ENCODE measurements around the gene GPS1. TPM values are rescaled to one million over a fixed set of nuclear protein-coding genes. Genes with fewer than 3 reads are reported as not detected.

Gene GPS1
- 204 and 210 TPM in 2 replicates for total RNA-seq (2014; rRNA removed; shearing (Covaris generic))

GRCh38 chr17:82051776-82052637 is at the start of gene GPS1, which contains the start of gene RFNG:
GPS1 (plus strand) TSS chr17:82051898; CDS start chr17:82051932, 34 bp downstream.
RFNG (minus strand) TSS chr17:82051811; CDS start chr17:82051766, 45 bp downstream.

DNA sequence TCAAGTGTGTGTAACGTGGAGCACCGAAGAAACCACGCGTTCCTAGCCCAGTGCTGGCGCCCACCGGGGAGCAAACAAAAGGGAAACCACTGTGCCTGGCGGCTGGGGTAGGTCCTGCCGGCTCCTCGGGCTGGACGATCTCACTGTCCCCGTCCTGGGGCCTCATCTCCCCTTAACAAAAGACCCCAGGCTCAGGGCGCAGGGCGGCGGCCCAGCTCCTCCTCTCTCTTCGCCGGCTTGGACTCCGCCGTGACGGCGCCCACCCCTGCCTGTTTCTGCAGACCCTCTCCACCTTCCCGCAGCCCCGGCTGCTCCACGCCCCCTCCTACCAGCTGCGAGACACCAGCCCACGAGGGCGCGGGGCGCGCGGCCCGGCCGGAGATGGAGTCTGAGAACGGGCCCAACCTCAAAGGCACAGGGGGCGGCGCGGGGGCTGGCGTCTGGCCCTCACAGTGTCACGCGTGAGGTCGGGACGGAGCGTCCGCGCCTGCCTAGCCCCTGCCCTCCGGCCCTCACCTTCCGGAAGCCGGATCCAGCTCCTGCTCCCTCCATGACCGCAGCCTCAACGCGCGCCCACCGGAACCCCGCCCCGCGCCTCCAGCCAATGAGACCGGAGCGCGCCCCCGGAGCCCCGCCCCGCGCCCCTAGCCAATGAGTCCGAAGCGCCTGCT is 29.3 kb upstream of the GPS1 start, which contains the start of gene CENPX:
TSS of gene CENPX (minus strand) at position 569 of the 671 bp plus-strand sequence. CDS start at position 552, 17 bp downstream.

DNA sequence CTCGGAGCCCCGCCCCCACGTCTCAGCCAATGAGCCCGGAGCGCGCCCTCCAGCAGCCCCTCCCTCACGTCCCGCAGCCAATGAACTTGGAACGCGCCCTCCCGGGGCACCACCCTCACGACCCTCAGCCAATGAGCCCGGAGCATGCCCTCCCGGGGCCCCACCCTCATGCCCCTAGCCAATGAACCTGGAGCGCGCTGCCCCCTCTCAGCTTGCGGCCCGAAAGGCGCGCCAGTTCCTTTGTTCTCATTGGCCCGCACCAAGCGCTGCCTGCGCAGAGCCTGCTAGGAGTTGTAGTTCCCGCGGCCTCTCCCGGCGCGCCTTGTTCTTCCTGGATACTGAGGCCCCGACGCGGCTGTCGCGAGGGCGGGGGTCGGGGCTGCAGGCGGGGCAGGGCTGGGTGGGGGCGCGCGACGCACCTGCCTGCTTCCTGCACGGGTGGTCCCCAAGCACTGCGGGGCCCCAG is 28.7 kb upstream of the GPS1 start, which contains the start of gene LRRC45:
TSS of gene LRRC45 (plus strand) at position 325 of the 466 bp plus-strand sequence. CDS start 339 bp downstream, outside the sequence.

GRCh38 chr17:82031303-82031884 is 20.3 kb upstream of the GPS1 start, which contains the start of gene RAC3:
RAC3 (plus strand) TSS chr17:82031678; CDS start chr17:82031762, 84 bp downstream.

DNA sequence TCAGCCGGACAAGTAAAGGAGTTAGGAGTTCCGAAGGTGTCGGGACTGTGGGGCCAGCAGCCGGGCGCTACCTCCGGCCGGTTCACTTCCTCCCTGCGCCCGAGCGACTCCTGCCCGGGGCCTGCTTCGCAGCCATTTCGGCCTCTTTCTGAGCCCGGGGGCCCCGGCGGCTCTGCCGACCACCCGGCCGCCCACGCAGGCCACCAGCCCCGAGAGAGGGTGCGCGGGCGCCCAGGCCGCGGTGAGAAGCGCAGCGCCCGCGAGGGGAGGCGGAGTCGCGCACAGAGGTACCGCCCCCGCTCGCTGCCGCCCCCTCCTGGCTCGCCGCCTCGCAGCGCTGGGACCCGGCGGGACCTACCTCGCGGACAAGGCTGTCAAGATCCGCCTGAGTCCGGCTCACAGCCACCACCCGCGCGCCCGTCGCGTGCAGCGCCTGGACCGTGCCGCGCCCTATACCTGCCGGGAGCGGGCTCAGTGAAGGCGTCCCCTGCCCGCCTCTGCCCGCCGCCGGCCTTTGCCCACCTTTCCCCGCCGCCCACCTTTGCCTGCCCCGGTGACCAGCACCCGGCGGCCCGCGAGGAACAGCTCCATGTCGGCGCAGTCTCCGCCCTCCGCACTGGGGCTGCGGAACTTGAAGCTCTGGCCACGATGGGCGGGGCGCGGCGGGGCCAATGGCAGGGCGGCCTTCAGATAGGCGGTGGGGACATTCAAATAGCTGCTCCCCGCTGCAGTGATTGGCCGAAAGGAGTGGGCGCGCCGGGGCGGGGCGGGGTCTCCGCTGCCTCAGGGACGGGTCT is 14.4 kb upstream of the GPS1 start, which contains the start of gene DCXR:
TSS of gene DCXR (minus strand) at position 606 of the 797 bp plus-strand sequence. CDS start at position 591, 15 bp downstream.

DNA sequence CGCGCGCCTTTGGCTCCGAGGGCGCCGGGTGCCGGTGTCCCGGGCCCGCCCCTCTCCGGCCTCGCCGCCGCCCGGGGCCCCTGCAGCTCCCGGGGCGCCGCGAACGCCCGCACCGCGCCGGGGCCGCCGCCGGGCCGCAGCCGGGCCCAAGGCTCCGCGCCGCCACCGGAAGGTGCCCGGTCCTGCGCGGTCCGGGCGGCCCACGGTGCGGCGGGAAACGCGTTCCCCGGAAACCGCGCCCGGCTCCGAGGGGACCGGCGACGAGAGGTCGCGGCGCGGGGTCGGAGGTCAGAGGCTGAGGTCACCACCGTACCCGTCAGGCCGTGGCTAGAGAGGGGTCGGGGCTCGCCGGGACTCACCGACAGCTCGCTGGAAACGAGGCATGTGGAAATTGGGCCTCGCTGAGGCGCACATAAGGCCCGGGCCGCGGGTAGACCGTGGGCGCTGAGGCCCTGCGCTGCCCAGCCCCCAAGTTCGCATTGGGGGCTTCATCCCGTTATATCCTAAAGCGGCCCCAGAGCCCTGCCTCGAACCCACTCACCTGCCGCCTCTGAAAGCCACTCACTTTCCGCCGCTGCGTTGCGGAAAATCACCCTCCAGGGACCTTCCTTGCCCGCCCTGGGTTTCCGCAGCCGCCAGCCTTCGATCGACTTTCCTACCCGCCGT is 14.1 kb downstream of the GPS1 start, which contains the start of gene DUS1L:
TSS of gene DUS1L (minus strand) at position 167 of the 666 bp plus-strand sequence. CDS start 745 bp downstream, outside the sequence.

DNA sequence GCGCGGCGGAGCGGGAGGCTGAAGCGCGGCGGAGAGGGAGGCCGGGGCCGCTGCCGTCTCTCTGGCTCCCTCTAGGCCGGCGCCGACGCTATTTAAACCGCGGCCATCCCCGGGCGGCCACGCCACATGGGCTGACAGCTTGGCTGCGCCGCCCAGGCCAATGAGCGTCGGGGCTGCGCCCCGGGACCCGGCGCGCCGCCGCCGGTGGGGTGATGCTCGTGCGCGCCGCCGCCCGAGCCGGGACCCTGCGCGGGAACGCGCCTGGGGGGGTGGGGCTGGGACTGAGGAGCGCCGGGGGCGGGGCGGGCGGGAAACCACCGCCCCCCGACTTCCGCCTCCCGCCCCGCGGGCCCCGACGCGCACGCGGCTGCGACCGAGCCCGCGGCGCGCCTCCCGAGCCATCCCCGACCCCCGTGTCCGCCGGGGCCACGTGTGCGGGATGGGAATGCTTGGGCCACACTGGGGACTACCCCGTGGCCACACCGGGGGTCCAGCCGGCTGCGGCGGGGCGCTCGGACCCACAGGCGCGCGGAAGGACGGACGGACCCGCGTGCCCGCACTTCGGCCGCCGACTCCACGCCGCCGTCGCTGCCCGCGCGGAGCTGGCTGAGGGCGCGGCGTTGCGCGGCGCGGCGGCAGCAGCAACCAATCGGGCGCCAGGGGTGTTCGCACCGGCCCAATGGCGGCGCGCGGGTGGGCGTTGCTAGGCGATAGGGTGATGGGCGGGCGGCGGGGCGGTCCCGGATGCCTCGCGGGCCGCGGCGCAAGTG is 46.7 kb downstream of the GPS1 start, which contains the start of gene FASN:
TSS of gene FASN (minus strand) at position 68 of the 770 bp plus-strand sequence. CDS start 1,791 bp downstream, outside the sequence.

Other genes with a start within 250 kb of the GPS1 start
- not detected in 2 replicates for gene GCGR, start 247.7 kb upstream of the GPS1 start, total RNA-seq (2014; rRNA removed; shearing (Covaris generic))
- gene MCRIP1, start 218.6 kb upstream of the GPS1 start, total RNA-seq (2014; rRNA removed; shearing (Covaris generic)): 73.0 and 96.0 TPM in 2 replicates
- 0.61 TPM in 1 of 2 replicates, not detected in the other for gene PPP1R27, start 216.8 kb upstream of the GPS1 start, total RNA-seq (2014; rRNA removed; shearing (Covaris generic))
- gene P4HB, start 191.4 kb upstream of the GPS1 start, total RNA-seq (2014; rRNA removed; shearing (Covaris generic)): 716 and 811 TPM in 2 replicates
- gene ARHGDIA, start 180.6 kb upstream of the GPS1 start, total RNA-seq (2014; rRNA removed; shearing (Covaris generic)): 229 and 255 TPM in 2 replicates
- gene ALYREF, start 160.3 kb upstream of the GPS1 start, total RNA-seq (2014; rRNA removed; shearing (Covaris generic)): 423 and 436 TPM in 2 replicates
- gene ANAPC11, start 160.2 kb upstream of the GPS1 start, total RNA-seq (2014; rRNA removed; shearing (Covaris generic)): 135 and 136 TPM in 2 replicates
- 0.11 and 0.24 TPM in 2 replicates for gene NPB, start 149.7 kb upstream of the GPS1 start, total RNA-seq (2014; rRNA removed; shearing (Covaris generic))
- gene PCYT2, start 140.5 kb upstream of the GPS1 start, total RNA-seq (2014; rRNA removed; shearing (Covaris generic)): 27.0 and 32.0 TPM in 2 replicates
- gene SIRT7, start 133.7 kb upstream of the GPS1 start, total RNA-seq (2014; rRNA removed; shearing (Covaris generic)): 31.6 and 35.1 TPM in 2 replicates
- gene MAFG, start 124.2 kb upstream of the GPS1 start, total RNA-seq (2014; rRNA removed; shearing (Covaris generic)): 23.1 and 24.7 TPM in 2 replicates
- 190 and 198 TPM in 2 replicates for gene PYCR1, start 114.6 kb upstream of the GPS1 start, total RNA-seq (2014; rRNA removed; shearing (Covaris generic))
- not detected in 2 replicates for gene MYADML2, start 104.7 kb upstream of the GPS1 start, total RNA-seq (2014; rRNA removed; shearing (Covaris generic))
- gene NOTUM, start 90.7 kb upstream of the GPS1 start, total RNA-seq (2014; rRNA removed; shearing (Covaris generic)): 0.11 TPM in 1 of 2 replicates, not detected in the other
- 43.4 and 50.5 TPM in 2 replicates for gene ASPSCR1, start 74.3 kb upstream of the GPS1 start, total RNA-seq (2014; rRNA removed; shearing (Covaris generic))
- gene CENPX, start 29.0 kb upstream of the GPS1 start, total RNA-seq (2014; rRNA removed; shearing (Covaris generic)): 81.1 and 86.3 TPM in 2 replicates
- 17.9 and 20.5 TPM in 2 replicates for gene LRRC45, start 28.6 kb upstream of the GPS1 start, total RNA-seq (2014; rRNA removed; shearing (Covaris generic))
- gene RAC3, start 20.2 kb upstream of the GPS1 start, total RNA-seq (2014; rRNA removed; shearing (Covaris generic)): 15.0 and 18.4 TPM in 2 replicates
- gene DCXR, start 14.2 kb upstream of the GPS1 start, total RNA-seq (2014; rRNA removed; shearing (Covaris generic)): 74.0 and 86.0 TPM in 2 replicates
- 29.9 and 33.5 TPM in 2 replicates for gene RFNG, start 87 bp upstream of the GPS1 start, total RNA-seq (2014; rRNA removed; shearing (Covaris generic))
- 127 and 134 TPM in 2 replicates for gene DUS1L, start 13.9 kb downstream of the GPS1 start, total RNA-seq (2014; rRNA removed; shearing (Covaris generic))
- gene FASN, start 46.3 kb downstream of the GPS1 start, total RNA-seq (2014; rRNA removed; shearing (Covaris generic)): 246 and 260 TPM in 2 replicates
- 36.2 and 40.3 TPM in 2 replicates for gene CCDC57, start 160.9 kb downstream of the GPS1 start, total RNA-seq (2014; rRNA removed; shearing (Covaris generic))
- gene SLC16A3, start 177.1 kb downstream of the GPS1 start, total RNA-seq (2014; rRNA removed; shearing (Covaris generic)): 18.8 and 20.1 TPM in 2 replicates
- 33.2 and 42.0 TPM in 2 replicates for gene CSNK1D, start 221.8 kb downstream of the GPS1 start, total RNA-seq (2014; rRNA removed; shearing (Covaris generic))